ENCODE results near the gene CARD11. TPM values are rescaled to one million over a fixed set of nuclear protein-coding genes. Genes with fewer than 3 reads are reported as not detected.

CARD11 gene
- total RNA-seq, 1 donor, result not detected

- no peak overlapping the region for H3K4me3 ChIP-seq (ENCODE audit: low read depth, low read length)
- TF ChIP-seq, protein P1, sequence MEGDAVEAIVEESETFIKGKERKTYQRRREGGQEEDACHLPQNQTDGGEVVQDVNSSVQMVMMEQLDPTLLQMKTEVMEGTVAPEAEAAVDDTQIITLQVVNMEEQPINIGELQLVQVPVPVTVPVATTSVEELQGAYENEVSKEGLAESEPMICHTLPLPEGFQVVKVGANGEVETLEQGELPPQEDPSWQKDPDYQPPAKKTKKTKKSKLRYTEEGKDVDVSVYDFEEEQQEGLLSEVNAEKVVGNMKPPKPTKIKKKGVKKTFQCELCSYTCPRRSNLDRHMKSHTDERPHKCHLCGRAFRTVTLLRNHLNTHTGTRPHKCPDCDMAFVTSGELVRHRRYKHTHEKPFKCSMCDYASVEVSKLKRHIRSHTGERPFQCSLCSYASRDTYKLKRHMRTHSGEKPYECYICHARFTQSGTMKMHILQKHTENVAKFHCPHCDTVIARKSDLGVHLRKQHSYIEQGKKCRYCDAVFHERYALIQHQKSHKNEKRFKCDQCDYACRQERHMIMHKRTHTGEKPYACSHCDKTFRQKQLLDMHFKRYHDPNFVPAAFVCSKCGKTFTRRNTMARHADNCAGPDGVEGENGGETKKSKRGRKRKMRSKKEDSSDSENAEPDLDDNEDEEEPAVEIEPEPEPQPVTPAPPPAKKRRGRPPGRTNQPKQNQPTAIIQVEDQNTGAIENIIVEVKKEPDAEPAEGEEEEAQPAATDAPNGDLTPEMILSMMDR (IDR thresholded peaks at IDR 0.05; ENCODE audit: insufficient read depth, low read depth, low read length), result no peak
- DNase-seq (ENCODE audit: low read depth), result no peak
Observed at GRCh38 chr7:2936891-2937580, 106.6 kb downstream of the CARD11 start.

- no peak for DNase-seq (ENCODE audit: low read depth)
- TF ChIP-seq, protein P1 (IDR thresholded peaks at IDR 0.05; ENCODE audit: insufficient read depth, low read depth, low read length), result no peak
- H3K4me3 ChIP-seq (ENCODE audit: low read depth, low read length), result no peak overlapping the region
Observed at GRCh38 chr7:2936301-2936700, 107.4 kb downstream of the CARD11 start.

- DNase-seq (ENCODE audit: low read depth), result no peak
- no peak overlapping the region for H3K4me3 ChIP-seq (ENCODE audit: low read depth, low read length)
Observed at GRCh38 chr7:2934984-2935740, 108.5 kb downstream of the CARD11 start.

GRCh38 chr7:2934211-2934731 is 109.4 kb downstream of the CARD11 start:
- TF ChIP-seq, protein P1 (IDR thresholded peaks at IDR 0.05; ENCODE audit: insufficient read depth, low read depth, low read length), result no peak
- H3K4me3 ChIP-seq (ENCODE audit: low read depth, low read length), result no peak overlapping the region
- peak; percentile 46 for DNase-seq (ENCODE audit: low read depth)

More at GRCh38 chr7:2934984-2935740, 108.5 kb downstream of the CARD11 start:
- TF ChIP-seq, protein P1 (IDR thresholded peaks at IDR 0.05; ENCODE audit: insufficient read depth, low read depth, low read length), result no peak

- TF ChIP-seq, protein P1 (IDR thresholded peaks at IDR 0.05; ENCODE audit: insufficient read depth, low read depth, low read length), result no peak
- DNase-seq (ENCODE audit: low read depth), result no peak
- H3K4me3 ChIP-seq (ENCODE audit: low read depth, low read length), result no peak overlapping the region
Observed at GRCh38 chr7:2932402-2933251, 111.0 kb downstream of the CARD11 start.

DNA sequence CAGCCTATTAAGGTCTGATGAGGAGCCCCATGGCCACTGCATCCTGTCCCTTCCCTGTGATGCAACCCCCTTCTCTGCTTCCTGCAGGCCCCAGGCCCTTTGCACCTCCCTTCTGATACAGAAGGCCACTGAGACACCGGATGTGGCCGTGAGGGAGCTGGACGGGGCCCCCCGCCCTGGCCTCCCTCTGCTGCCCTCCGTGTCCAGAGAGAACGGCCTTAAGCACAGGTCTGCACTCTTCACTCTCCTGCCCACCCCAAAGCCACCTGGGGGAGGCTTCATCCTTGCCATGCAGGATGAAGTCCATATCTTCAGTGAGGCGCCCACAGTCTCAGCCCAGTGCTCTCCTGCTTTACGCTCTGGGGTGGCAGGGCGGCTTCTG is 112.6 kb downstream of the CARD11 start:
- no peak for DNase-seq (ENCODE audit: low read depth)
- TF ChIP-seq, protein P1 (IDR thresholded peaks at IDR 0.05; ENCODE audit: insufficient read depth, low read depth, low read length), result no peak
- no peak overlapping the region for H3K4me3 ChIP-seq (ENCODE audit: low read depth, low read length)
